ENCODE data around the gene RAC3.

The RAC3 gene

DNA sequence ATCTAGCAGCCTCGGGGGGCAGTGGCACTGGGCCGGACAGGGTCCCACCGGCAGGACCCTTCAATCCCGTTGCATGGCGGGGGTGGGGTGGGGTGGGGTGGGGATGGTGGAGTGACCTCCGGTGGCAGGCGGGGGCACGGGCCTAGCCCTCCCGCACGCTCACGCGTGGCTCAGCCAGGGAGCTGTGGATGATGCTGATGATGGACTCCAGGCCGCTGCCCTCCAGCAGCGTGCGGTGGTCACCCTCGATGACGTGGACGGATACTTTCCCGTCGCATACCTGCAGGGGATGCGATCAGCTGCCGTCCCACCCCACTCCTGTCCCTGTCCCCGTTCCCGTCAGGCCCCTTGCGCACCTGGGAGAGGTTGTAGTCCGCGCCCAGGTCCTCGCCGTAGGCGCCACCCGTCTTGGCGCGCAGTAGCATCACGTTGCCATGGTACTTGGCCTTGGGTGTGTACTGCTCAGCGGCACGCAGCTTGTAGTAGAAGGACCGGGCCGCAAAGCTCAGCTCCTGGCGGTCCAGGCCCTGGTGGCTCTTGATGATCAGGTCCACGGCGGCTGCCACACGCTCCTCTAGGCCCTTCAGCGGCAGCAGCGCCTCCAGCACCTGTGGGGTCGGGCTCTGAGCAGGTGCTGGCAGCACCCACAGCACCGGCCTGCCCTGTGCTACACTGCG, 47.7 kb downstream of the RAC3 start:
- no peak for DNase-seq

DNA sequence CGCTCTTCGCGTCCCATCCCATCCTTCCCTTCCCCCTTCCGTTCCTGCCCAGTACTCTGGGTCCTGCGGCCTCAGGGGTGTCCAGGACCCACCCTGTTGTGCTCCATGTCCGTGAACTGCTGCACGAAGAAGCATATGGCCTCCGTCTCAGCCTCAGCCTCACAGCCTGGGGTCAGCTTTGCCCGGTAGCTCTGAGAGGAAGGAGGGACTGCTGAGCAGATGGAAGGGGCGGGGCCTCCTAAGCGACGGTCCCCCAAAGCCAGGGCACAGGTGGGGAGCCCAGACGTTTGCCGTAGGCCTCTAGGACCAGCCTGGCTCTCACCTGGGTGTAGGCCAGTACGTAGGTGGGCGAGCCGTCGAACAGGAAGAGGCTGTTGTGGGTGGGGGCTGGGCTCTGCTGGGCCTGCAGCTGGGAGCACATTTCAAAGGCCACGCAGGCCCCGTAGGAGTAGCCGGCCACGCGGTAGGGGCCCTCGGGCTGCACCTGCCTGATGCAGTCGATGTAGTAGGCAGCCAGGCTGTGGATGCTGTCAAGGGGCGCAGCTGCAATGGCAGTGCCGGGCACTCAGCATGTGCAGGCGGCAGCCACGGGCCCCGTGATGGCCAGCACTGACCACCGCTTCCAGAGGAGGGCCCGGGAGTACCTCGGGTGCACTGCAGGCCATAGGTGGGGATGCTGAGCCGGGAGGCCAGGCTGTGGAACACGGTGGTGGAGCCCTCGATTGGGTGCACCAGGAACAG, 48.7 kb downstream of the RAC3 start:
- no peak for DNase-seq

DNA sequence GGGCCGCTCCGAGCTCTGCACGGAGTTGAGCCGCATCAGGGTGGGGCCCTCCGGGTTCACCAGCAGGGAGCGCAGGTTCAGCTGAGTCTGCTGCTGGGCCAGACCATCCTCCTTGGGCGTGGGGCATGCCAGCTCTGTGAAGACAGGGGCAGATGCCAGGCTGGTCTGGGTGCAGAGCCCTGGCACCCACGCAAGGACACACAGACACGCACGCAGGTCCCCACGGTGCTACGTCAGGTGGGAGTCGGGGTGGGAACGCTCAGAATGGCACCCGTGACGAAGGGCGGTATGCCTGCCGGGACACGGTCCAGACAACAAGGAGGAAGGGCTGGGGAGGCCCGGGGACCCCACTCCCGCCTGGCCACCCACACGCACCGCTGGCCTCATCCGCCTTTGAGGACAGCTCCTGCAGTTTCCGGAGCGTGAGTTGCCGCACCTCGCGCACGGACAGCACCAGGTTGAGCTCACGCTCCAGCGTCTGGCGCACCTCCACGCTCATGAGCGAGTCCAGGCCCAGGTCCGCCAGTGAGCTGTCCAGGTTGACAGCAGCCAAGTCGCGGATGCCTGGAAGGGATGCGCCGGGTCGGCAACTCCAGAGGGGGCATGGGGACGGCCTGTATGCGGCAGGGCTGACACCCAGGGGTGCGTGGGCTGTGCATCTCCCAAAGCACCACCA, 49.4 kb downstream of the RAC3 start:
- no peak for DNase-seq

DNA sequence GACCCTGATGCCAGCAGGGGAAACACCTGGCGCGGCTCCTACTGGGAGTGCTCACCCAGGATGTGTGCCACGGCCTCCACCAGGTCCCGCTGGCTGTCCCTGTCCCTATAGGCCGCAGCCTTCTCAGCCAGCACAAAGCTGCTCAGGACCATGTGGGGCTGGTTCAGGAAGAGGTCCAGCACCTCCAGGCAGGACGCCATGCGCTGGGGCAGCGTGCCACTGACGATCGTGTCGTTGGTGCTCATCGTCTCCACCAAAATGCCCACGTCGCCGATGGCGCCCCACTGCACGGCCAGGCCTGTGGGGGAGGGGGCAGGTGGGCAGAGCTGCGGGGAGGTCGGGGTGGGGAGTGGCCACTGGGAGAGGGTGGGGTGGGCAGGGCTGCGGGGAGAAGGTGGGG, 50.1 kb downstream of the RAC3 start:
- no peak for DNase-seq

DNA sequence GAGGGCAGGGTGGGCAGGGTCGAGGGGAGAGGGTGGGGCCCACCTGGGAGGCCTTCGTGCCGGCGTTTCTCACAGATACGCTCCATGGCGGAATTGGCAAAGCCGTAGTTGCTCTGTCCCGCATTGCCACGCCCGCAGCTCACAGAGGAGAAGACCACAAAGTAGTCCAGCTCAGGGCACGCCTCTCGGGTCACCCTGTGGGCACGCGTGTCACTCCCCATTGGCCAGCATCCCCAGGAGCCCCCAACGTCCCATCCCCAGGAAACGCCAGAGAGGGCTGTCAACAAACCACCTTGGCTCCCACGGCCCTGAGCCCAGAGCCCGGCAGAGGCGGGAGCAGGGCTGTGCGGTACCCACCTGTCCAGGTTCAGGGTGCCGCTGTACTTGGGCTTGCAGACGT, 50.5 kb downstream of the RAC3 start:
- DNase-seq: no peak

DNA sequence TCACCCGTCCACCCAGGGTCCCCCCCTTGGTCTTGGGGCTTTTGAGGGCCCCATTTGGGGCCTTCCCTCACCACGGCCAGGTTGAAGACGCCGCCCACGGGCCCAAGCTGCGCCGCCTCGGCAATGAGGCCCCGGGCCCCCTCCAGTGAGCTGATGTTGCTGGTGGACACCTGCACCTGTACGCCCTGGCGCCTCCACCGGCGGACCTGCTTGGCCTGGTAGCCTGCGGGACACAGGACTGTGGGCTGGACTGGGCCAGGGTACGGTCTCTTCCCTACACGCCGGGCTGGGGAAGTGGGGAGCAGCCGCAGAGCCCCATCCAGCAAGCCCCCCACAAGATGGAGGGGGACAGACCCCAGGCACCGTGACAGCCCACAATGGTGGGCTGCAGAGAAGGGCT, 51.0 kb downstream of the RAC3 start:
- no peak for DNase-seq

DNA sequence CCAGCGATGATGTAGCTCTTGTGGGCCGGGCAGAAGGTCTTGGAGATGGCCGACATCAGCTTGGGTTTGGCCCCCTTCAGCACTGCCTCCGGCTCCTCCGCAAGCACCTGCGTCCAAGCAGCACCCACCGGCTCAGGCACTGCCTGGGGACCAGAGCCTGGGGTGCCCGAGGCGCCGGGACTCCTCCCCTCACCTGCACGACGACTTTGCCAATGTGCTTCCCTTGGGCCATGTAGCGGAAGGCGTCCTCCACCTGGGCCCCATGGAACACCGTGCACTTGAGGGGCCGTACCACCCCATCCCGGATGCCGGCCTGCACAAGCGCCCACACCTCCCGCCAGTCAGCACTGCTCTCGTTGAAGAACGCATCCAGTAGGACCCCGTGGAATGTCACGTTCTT, 51.5 kb downstream of the RAC3 start:
- DNase-seq: no peak

Data from stimulated activated CD4-positive, alpha-beta T cell treated with anti-CD3 and anti-CD28 coated beads, Interleukin-2, amount 100 ng/mL, for 48 hours (primary cell).